NCI-H128 (cell line): ENCODE measurements around the gene SPINT2.

Experiments
- DNase-seq: peaks from one replicate; lab custom pipeline; 2025; ENCODE audit not compliant: unreplicated experiment; lab: John Stamatoyannopoulos, UW

The SPINT2 gene

GRCh38 chr19:38291855-38292254, 27.5 kb downstream of the SPINT2 start:
- no peak for DNase-seq

GRCh38 chr19:38293281-38293680, 28.9 kb downstream of the SPINT2 start:
- no peak for DNase-seq

- no peak for DNase-seq
Measured at GRCh38 chr19:38294090-38294489, 29.7 kb downstream of the SPINT2 start.

GRCh38 chr19:38298821-38299680, 34.7 kb downstream of the SPINT2 start:
- no peak for DNase-seq

- DNase-seq, result no peak
Measured at GRCh38 chr19:38303517-38304351, 39.4 kb downstream of the SPINT2 start, which contains the start of gene C19orf33. C19orf33 (plus strand) TSS chr19:38304251; CDS start chr19:38304262, 11 bp downstream.

- no peak for DNase-seq
Measured at GRCh38 chr19:38304352-38304865, 40.0 kb downstream of the SPINT2 start.

GRCh38 chr19:38304866-38305429, 40.6 kb downstream of the SPINT2 start:
- DNase-seq, result no peak

- DNase-seq, result no peak
Measured at GRCh38 chr19:38306236-38306635, 41.9 kb downstream of the SPINT2 start.

- no peak for DNase-seq
Measured at GRCh38 chr19:38307076-38307475, 42.7 kb downstream of the SPINT2 start.

GRCh38 chr19:38307597-38307996, 43.2 kb downstream of the SPINT2 start:
- no peak for DNase-seq

- DNase-seq, result no peak
Measured at GRCh38 chr19:38308006-38308766, 43.8 kb downstream of the SPINT2 start.

GRCh38 chr19:38308926-38309614, 44.7 kb downstream of the SPINT2 start:
- no peak for DNase-seq

GRCh38 chr19:38309615-38310278, 45.4 kb downstream of the SPINT2 start:
- DNase-seq, result no peak

- DNase-seq, result no peak
Measured at GRCh38 chr19:38310279-38310670, 45.9 kb downstream of the SPINT2 start.

- DNase-seq, result no peak
Measured at GRCh38 chr19:38310986-38311385, 46.6 kb downstream of the SPINT2 start.

GRCh38 chr19:38315657-38316476, 51.5 kb downstream of the SPINT2 start, which contains the start of gene YIF1B:
YIF1B (minus strand) TSS chr19:38315947; CDS start chr19:38315917, 30 bp downstream.
- DNase-seq, result peak; percentile 95

GRCh38 chr19:38316477-38317067, 52.2 kb downstream of the SPINT2 start:
- DNase-seq, result no peak

- no peak for DNase-seq
Measured at GRCh38 chr19:38317104-38317612, 52.8 kb downstream of the SPINT2 start.
